HL-60 (cell line): ENCODE results near the gene NR5A1.

ENCODE experiments used
- DNase-seq, 2 experiments: peaks; one replicate each; pipeline ENCODE4 v3.0.0-alpha.2; 2010 to 2020; ENCODE audit warnings: low read depth in 1 of 2, low spot score in 1 of 2
- H3K27ac ChIP-seq: fragments of 250-450 bp; sonication (Bioruptor Pico); replicated peaks from 2 replicates; pipeline ENCODE4 v1.5.1; 2020; ENCODE audit warnings: mild to moderate bottlenecking, moderate library complexity
- H3K27me3 ChIP-seq: fragments of 250-450 bp; sonication (Bioruptor Pico); 2 replicates; pipeline ENCODE4 v1.5.1; 2021; ENCODE audit warnings: mild to moderate bottlenecking, moderate library complexity; ENCODE audit not compliant: insufficient read depth, poor library complexity, severe bottlenecking
- H3K4me3 ChIP-seq: replicated peaks from 2 replicates; pipeline ENCODE4 v1.5.1; 2011; ENCODE audit warnings: mild to moderate bottlenecking, control low read depth, low read length; ENCODE audit not compliant: insufficient read depth
- GABPA ChIP-seq: IDR thresholded peaks from 2 replicates; pipeline ENCODE4 v1.6.1; 2012; ENCODE audit warnings: low read depth
- POLR2AphosphoS5 ChIP-seq: IDR thresholded peaks from 2 replicates; pipeline ENCODE4 v1.6.1; 2012; ENCODE audit warnings: low read depth
- SPI1 ChIP-seq: IDR thresholded peaks from 2 replicates; pipeline ENCODE4 v1.6.1; 2012; ENCODE audit warnings: low read depth, mild to moderate bottlenecking, borderline replicate concordance
- TF ChIP-seq, protein P1 (sequence below): IDR thresholded peaks from one replicate; pipeline ENCODE4 v1.5.1; 2011; ENCODE audit warnings: low read length, control low read depth, inconsistent platforms; ENCODE audit not compliant: insufficient read depth
- TF ChIP-seq, protein P2 (sequence below): IDR thresholded peaks from 2 replicates; pipeline ENCODE4 v1.6.1; 2012; ENCODE audit warnings: low read depth; ENCODE audit not compliant: insufficient replicate concordance

Gene NR5A1

GRCh38 chr9:124513376-124513994, 6.3 kb upstream of the NR5A1 start:
- peak; percentile 46 to 55 for DNase-seq
- no peak overlapping the region for H3K27ac ChIP-seq
- H3K4me3 ChIP-seq = no peak overlapping the region
- TF ChIP-seq GABPA (no peak), POLR2AphosphoS5 (no peak), SPI1 (peak; percentile 20; the same call in 1 of the 2 replicates)
- TF ChIP-seq, protein P1, sequence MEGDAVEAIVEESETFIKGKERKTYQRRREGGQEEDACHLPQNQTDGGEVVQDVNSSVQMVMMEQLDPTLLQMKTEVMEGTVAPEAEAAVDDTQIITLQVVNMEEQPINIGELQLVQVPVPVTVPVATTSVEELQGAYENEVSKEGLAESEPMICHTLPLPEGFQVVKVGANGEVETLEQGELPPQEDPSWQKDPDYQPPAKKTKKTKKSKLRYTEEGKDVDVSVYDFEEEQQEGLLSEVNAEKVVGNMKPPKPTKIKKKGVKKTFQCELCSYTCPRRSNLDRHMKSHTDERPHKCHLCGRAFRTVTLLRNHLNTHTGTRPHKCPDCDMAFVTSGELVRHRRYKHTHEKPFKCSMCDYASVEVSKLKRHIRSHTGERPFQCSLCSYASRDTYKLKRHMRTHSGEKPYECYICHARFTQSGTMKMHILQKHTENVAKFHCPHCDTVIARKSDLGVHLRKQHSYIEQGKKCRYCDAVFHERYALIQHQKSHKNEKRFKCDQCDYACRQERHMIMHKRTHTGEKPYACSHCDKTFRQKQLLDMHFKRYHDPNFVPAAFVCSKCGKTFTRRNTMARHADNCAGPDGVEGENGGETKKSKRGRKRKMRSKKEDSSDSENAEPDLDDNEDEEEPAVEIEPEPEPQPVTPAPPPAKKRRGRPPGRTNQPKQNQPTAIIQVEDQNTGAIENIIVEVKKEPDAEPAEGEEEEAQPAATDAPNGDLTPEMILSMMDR = no peak
- H3K27me3 ChIP-seq = no peaks in the 10 kb centered on the region

DNA sequence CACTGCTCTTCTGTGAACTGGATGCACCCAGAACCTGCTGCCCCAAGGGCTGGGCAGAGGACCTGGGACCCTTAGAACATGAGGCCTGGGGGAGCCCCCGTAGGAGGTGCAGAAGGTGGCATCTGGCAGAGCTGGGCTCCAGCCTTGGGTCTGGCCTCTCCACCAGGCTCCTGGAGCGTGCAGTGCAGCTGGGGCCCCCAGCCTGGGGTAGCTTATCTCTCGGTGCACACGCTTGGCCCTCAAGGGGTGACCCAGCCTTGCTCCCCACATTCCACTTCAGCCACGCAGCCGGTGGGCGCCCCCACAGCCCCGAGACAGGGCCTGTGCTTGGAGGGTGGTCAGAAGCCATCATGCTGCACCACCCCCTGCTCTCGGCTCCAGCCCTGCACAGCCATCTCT, 5.6 kb upstream of the NR5A1 start:
- no peak for TF ChIP-seq POLR2AphosphoS5
- TF ChIP-seq GABPA = no peak
- TF ChIP-seq, protein P2, sequence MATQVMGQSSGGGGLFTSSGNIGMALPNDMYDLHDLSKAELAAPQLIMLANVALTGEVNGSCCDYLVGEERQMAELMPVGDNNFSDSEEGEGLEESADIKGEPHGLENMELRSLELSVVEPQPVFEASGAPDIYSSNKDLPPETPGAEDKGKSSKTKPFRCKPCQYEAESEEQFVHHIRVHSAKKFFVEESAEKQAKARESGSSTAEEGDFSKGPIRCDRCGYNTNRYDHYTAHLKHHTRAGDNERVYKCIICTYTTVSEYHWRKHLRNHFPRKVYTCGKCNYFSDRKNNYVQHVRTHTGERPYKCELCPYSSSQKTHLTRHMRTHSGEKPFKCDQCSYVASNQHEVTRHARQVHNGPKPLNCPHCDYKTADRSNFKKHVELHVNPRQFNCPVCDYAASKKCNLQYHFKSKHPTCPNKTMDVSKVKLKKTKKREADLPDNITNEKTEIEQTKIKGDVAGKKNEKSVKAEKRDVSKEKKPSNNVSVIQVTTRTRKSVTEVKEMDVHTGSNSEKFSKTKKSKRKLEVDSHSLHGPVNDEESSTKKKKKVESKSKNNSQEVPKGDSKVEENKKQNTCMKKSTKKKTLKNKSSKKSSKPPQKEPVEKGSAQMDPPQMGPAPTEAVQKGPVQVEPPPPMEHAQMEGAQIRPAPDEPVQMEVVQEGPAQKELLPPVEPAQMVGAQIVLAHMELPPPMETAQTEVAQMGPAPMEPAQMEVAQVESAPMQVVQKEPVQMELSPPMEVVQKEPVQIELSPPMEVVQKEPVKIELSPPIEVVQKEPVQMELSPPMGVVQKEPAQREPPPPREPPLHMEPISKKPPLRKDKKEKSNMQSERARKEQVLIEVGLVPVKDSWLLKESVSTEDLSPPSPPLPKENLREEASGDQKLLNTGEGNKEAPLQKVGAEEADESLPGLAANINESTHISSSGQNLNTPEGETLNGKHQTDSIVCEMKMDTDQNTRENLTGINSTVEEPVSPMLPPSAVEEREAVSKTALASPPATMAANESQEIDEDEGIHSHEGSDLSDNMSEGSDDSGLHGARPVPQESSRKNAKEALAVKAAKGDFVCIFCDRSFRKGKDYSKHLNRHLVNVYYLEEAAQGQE = no peak
- no peak overlapping the region for H3K4me3 ChIP-seq
- no peak for DNase-seq
- no peaks in the 10 kb centered on the region for H3K27me3 ChIP-seq
- no peak overlapping the region for H3K27ac ChIP-seq

GRCh38 chr9:124511891-124512805, 4.9 kb upstream of the NR5A1 start:
- Histone ChIP-seq H3K27me3 (no peaks in the 10 kb centered on the region), H3K4me3 (no peak overlapping the region), H3K27ac (no peak overlapping the region)
- TF ChIP-seq, protein P2 = no peak
- TF ChIP-seq SPI1 = no peak
- DNase-seq = no peak

DNA sequence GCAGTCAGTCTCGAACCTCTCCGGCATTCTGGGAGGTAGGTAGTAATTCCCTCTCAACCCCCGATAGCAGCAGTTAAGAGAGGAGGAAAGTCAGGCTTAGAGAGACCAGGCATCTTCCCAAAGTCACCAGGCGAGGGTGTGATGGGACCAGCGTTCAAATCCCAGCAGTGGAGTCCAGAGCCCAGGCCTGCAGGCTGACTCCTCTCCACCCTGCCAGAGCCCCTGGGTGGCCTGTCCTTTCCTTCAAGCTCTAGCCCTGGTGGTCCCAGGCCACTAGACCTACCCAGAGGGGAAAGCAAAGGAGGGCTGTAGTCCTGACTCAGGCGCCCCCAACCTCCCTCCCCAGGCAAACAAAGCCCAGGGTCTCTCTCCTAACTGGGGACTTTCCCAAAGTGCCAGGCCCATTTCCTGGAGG, 4.2 kb upstream of the NR5A1 start:
- DNase-seq = no peak
- Histone ChIP-seq H3K4me3 (no peak overlapping the region), H3K27me3 (no peaks in the 10 kb centered on the region), H3K27ac (no peak overlapping the region)
- TF ChIP-seq GABPA (no peak), POLR2AphosphoS5 (no peak), SPI1 (no peak)
- TF ChIP-seq, protein P1 = no peak
- TF ChIP-seq, protein P2 = no peak
